ENCODE measurements around the gene VPS54.
A peak's percentile ranks its signal among the peaks of the same experiment; 100 is the strongest.

The VPS54 gene, protein sequence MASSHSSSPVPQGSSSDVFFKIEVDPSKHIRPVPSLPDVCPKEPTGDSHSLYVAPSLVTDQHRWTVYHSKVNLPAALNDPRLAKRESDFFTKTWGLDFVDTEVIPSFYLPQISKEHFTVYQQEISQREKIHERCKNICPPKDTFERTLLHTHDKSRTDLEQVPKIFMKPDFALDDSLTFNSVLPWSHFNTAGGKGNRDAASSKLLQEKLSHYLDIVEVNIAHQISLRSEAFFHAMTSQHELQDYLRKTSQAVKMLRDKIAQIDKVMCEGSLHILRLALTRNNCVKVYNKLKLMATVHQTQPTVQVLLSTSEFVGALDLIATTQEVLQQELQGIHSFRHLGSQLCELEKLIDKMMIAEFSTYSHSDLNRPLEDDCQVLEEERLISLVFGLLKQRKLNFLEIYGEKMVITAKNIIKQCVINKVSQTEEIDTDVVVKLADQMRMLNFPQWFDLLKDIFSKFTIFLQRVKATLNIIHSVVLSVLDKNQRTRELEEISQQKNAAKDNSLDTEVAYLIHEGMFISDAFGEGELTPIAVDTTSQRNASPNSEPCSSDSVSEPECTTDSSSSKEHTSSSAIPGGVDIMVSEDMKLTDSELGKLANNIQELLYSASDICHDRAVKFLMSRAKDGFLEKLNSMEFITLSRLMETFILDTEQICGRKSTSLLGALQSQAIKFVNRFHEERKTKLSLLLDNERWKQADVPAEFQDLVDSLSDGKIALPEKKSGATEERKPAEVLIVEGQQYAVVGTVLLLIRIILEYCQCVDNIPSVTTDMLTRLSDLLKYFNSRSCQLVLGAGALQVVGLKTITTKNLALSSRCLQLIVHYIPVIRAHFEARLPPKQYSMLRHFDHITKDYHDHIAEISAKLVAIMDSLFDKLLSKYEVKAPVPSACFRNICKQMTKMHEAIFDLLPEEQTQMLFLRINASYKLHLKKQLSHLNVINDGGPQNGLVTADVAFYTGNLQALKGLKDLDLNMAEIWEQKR

DNA sequence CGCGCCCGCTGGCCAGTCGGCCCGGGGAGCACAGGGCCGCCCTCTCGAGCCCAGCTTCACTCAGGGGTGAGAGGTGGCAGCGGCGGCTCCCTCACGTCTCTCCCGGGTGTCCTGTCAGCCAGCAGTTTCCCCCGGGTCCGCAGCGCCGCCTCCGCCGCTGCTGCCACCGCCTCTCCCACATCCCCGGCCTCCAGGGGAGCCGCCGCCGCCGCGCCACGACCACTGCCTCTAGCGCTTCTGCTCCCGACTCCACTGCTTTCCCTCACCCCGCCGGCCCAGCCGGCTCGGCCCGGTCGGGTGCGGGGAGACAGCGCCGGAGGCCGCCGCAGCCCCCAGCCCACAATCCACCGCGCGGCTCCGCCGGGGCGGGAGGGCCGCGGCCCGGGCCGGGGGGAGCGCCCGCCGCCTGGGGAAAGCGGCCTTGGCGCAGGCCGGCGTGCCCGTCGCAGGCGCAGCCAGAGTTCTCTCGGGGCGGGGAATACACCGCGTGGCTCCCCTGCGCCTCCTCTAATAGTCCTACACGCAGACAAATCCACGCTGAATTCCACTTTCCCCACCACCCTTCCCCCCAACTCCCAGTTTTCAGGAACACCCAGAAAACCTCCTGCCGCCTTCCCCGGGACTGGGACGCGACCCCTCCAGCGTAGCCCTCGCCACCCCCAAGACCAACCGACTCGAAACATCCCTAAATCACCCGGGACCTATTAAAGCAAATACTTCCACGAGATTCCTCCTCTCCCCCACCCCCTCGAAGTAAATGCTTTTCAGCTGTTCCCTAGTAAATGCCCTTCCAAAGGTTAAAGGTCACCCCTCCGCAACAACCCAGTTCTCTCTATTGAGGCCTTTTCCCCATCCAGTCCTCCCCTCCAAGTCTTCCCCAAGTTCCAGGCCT is at the start of gene VPS54:
VPS54 (minus strand) TSS at position 346 of the 892 bp plus-strand sequence. CDS start 35,429 bp downstream, outside the sequence.
- H3K27me3 Mint-ChIP-seq: no peaks in the 10 kb centered on the region
- peak within 1 kb of the TSS; percentile 98 for H3K27ac Mint-ChIP-seq
- H3K4me1 Mint-ChIP-seq (ENCODE audit: low read depth): peaks cover 47% of the 10 kb centered on the region
- H3K9me3 Mint-ChIP-seq (ENCODE audit: low read depth): no peaks in the 10 kb centered on the region
- peaks cover 6% of the 10 kb centered on the region for H3K36me3 Mint-ChIP-seq
- H3K4me3 Mint-ChIP-seq: peak within 1 kb of the TSS; percentile 99

DNA sequence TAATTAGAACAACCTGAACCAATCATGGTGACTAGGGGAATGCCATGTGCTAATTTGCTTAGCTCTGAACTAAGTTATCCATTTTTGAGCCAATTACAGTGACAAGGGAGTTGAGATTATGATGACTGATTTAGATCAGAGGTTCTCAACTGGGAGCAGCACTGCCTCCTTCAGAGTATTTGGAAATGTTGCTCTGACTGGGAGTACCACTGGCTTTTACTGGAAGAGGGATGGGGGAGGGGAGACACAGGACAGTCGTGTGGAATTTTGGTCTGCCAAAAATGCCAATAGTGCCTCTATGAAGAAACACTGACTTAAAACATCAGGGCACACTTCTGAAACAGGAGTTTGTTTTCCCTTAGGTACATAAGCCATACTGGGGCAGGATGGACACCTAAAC is 48.1 kb upstream of the VPS54 start:
- Mint-ChIP-seq H3K9me3 (ENCODE audit: low read depth) (no peaks in the 10 kb centered on the region), H3K4me3 (no peak overlapping the region), H3K27ac (peak overlapping the region; percentile 2), H3K27me3 (no peaks in the 10 kb centered on the region), H3K4me1 (ENCODE audit: low read depth) (peaks cover 34% of the 10 kb centered on the region), H3K36me3 (no peaks in the 10 kb centered on the region)

DNA sequence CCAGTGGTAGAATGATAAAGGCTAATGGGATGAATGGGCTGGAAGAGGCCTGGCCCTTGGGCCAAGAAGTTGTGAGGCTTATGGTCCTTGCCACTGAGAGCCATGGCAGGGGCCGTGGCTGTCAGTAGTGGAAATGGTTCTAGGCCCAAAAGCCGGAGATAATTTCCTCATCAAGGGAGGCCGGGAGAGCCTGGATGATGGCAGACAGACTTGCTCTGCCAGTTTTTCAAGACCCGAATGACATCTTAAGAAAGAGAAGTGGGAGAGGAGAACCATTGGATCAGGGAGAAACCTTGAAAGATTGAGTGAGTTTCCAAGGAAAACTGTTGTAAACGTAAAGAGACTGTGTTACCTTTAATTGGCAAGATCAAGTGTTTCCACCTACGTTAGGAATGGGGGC is 46.3 kb upstream of the VPS54 start:
- Mint-ChIP-seq H3K4me1 (ENCODE audit: low read depth) (peaks cover 35% of the 10 kb centered on the region), H3K36me3 (no peaks in the 10 kb centered on the region), H3K27ac (peak overlapping the region; percentile 35), H3K27me3 (no peaks in the 10 kb centered on the region), H3K4me3 (no peak overlapping the region), H3K9me3 (ENCODE audit: low read depth) (no peaks in the 10 kb centered on the region)

GRCh38 chr2:64063924-64064331 is 44.7 kb upstream of the VPS54 start:
- Mint-ChIP-seq H3K36me3 (no peaks in the 10 kb centered on the region), H3K27me3 (no peaks in the 10 kb centered on the region), H3K4me1 (ENCODE audit: low read depth) (peaks cover 35% of the 10 kb centered on the region), H3K4me3 (no peak overlapping the region), H3K9me3 (ENCODE audit: low read depth) (no peaks in the 10 kb centered on the region), H3K27ac (peak overlapping the region; percentile 52)

DNA sequence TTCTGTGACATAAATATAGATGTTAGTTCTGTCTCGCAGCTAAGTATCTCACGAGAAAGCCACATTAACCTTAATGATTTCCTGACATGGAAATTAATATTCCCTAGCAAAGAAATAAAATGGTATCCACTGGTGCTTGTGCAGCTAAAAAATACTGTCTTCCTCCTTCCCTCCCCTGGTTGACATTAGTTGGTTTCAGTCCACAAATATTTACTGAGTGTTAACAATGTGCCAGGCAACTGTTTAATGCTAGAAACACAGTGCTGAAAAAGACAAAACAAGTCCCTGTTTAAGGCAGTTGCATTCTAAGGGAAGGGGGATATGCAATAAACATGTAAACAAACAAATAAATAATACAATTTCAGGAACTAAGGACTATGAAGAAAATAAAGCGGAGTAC is 44.2 kb upstream of the VPS54 start:
- Mint-ChIP-seq H3K9me3 (ENCODE audit: low read depth) (no peaks in the 10 kb centered on the region), H3K27me3 (no peaks in the 10 kb centered on the region), H3K36me3 (no peaks in the 10 kb centered on the region), H3K27ac (peak overlapping the region; percentile 52), H3K4me3 (no peak overlapping the region), H3K4me1 (ENCODE audit: low read depth) (peaks cover 35% of the 10 kb centered on the region)

DNA sequence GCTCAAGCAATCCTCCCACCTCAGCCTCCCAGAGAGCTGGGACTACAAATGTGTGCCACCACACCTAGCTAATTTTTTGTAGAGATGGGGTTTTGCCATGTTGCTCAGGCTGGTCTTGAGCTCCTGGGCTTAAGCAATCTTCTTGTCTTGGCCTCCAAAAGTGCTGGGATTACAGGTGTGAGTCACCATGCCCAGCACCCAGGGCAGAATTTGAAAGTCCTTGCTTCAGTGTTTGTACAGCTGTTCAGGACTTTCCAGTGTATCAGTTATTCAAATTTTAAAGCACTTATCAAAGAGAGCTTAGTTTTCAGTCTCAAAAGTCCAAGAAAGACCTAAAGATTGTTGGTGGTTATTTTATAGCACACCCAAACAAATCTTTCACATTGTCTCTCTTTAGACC is 43.6 kb upstream of the VPS54 start:
- Mint-ChIP-seq H3K36me3 (no peaks in the 10 kb centered on the region), H3K9me3 (ENCODE audit: low read depth) (no peaks in the 10 kb centered on the region), H3K4me1 (ENCODE audit: low read depth) (peaks cover 35% of the 10 kb centered on the region), H3K27ac (peak overlapping the region; percentile 43), H3K4me3 (no peak overlapping the region), H3K27me3 (no peaks in the 10 kb centered on the region)

DNA sequence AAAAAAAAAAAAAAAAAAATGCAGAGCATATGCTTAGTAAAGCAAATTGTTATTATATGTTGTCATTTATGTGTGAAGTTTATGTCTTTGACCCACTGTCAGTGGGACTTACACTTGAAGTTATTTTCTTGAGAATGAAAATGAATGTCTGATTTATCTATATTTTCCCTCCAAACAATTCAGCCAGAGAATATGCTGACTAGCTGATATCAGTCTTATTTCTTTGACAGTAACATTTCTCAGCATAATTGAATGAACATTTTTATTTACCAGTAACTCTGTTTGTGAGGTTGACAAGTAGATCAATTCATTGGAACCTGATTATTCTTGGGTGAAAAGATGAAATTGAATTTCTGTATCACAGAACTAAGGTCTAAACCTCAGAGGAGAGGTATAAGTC is 40.0 kb upstream of the VPS54 start:
- Mint-ChIP-seq H3K36me3 (no peaks in the 10 kb centered on the region), H3K27me3 (no peaks in the 10 kb centered on the region), H3K9me3 (ENCODE audit: low read depth) (no peaks in the 10 kb centered on the region), H3K4me3 (no peak overlapping the region), H3K27ac (no peak overlapping the region), H3K4me1 (ENCODE audit: low read depth) (peaks cover 29% of the 10 kb centered on the region)

GRCh38 chr2:64056021-64056420 is 36.8 kb upstream of the VPS54 start:
- Mint-ChIP-seq H3K36me3 (no peaks in the 10 kb centered on the region), H3K27me3 (no peaks in the 10 kb centered on the region), H3K4me3 (no peak overlapping the region), H3K27ac (no peak overlapping the region), H3K9me3 (ENCODE audit: low read depth) (no peaks in the 10 kb centered on the region), H3K4me1 (ENCODE audit: low read depth) (peaks cover 39% of the 10 kb centered on the region)

DNA sequence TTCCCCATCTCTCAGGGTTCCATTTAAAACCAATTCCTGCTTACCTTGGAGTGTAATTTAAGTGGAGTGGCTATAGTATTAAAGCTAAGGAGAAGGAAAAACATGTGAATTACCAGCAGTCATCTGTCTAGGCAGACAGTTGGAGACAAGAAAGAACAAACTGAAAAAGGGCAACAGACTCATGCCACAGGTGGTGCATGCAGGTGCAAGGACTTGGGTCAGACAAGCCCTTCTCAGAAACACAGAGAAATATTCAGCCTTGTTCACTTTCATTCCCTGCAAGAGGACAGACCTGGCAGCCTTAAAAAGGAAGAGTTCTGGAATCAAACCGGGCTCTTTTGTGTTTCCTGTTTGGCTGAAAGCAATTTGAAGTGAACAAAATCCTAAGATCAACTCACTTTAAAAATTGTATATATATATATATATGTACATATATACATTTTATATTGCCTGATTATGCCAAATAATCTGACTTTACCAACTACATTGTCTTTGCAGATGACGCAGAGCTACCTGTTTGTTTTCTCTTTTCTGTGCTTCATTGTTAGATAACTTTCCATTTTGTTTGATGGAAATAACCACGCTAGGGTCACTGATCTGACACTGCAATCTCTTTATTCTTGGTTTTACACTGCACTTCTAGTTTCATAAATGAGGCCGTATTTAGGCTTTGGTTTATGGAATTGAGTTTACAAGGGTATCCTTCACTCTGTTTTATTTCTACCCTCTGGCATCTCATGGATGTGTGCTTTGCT is 35.1 kb upstream of the VPS54 start:
- Mint-ChIP-seq H3K4me1 (ENCODE audit: low read depth) (peaks cover 47% of the 10 kb centered on the region), H3K9me3 (ENCODE audit: low read depth) (no peaks in the 10 kb centered on the region), H3K4me3 (no peak overlapping the region), H3K27ac (peak overlapping the region; percentile 54), H3K36me3 (no peaks in the 10 kb centered on the region), H3K27me3 (no peaks in the 10 kb centered on the region)

DNA sequence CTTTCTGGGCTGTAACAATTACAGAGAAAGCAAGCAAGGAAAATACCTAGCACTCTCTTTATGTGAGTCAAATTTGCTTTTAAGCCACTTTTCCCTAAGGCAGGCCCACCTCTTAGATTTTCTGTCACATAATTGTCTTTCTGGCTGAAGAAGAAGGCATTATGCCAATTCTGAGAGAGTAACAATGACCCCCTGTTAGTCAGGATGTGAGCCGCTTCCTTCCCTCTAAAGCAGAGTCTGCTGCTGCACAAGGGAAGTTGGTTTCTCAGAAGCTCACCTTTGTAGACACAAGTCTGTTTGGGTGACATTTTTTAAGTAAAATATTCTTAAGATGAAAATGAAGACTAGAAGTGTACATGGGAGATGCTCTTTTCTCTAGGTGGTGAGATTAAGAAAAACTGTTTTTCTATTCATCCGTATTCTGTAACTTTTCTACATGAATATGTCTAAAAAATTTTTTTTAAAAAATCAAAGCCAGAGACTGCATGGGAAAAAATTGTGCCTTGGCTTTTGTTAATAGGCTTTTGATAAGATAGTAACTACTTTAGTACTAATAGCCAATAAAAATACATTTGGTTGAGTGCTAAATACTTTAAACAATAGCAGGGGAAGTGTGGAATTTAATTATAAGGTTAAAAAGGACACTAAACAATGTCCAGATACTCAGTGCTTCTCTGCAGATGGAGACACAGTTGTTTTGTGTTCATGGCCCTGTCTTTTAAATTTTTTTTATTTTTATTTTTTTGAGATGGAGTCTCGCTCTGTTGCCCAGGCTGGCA is 33.4 kb upstream of the VPS54 start:
- Mint-ChIP-seq H3K27me3 (no peaks in the 10 kb centered on the region), H3K27ac (peak overlapping the region; percentile 64), H3K4me1 (ENCODE audit: low read depth) (peaks cover 48% of the 10 kb centered on the region), H3K4me3 (no peak overlapping the region), H3K9me3 (ENCODE audit: low read depth) (no peaks in the 10 kb centered on the region), H3K36me3 (no peaks in the 10 kb centered on the region)

- H3K4me3 Mint-ChIP-seq: no peak overlapping the region
- H3K4me1 Mint-ChIP-seq (ENCODE audit: low read depth): peaks cover 41% of the 10 kb centered on the region
- no peaks in the 10 kb centered on the region for H3K9me3 Mint-ChIP-seq (ENCODE audit: low read depth)
- H3K36me3 Mint-ChIP-seq: no peaks in the 10 kb centered on the region
- H3K27me3 Mint-ChIP-seq: no peaks in the 10 kb centered on the region
- H3K27ac Mint-ChIP-seq: peak overlapping the region; percentile 77
Measured at GRCh38 chr2:64049633-64050220, 30.5 kb upstream of the VPS54 start.

- no peaks in the 10 kb centered on the region for H3K9me3 Mint-ChIP-seq (ENCODE audit: low read depth)
- H3K27ac Mint-ChIP-seq: no peak overlapping the region
- H3K36me3 Mint-ChIP-seq: no peaks in the 10 kb centered on the region
- H3K4me1 Mint-ChIP-seq (ENCODE audit: low read depth): peaks cover 11% of the 10 kb centered on the region
- H3K27me3 Mint-ChIP-seq: no peaks in the 10 kb centered on the region
- H3K4me3 Mint-ChIP-seq: no peak overlapping the region
Measured at GRCh38 chr2:64045938-64046337, 26.7 kb upstream of the VPS54 start.

DNA sequence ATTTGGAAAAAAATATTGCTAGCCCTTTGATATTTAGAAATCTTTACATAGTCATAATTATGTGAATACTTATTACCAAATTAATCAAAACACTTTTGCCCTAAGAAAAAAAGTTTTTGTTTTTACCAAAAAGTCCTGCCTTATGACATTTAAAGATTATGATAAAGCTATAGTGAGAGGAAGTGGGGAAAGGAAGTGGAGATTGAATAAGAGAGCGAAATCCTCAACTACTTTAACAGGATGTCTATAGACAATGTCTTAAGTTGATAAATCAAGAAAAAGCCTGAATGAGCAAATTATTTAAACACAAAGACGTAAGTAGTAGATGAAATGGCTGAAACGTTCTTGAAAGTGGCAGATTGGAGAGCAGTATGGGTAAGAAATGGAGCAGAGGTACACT is 20.9 kb upstream of the VPS54 start:
- no peaks in the 10 kb centered on the region for H3K27me3 Mint-ChIP-seq
- peaks cover 37% of the 10 kb centered on the region for H3K4me1 Mint-ChIP-seq (ENCODE audit: low read depth)
- no peaks in the 10 kb centered on the region for H3K36me3 Mint-ChIP-seq
- H3K9me3 Mint-ChIP-seq (ENCODE audit: low read depth): no peaks in the 10 kb centered on the region
- peak overlapping the region; percentile 74 for H3K27ac Mint-ChIP-seq
- peak overlapping the region; percentile 17 for H3K4me3 Mint-ChIP-seq

Measured in activated naive CD8-positive, alpha-beta T cell (primary cell).